Measurements from ENCODE around the gene KCNH2.

Gene KCNH2

DNA sequence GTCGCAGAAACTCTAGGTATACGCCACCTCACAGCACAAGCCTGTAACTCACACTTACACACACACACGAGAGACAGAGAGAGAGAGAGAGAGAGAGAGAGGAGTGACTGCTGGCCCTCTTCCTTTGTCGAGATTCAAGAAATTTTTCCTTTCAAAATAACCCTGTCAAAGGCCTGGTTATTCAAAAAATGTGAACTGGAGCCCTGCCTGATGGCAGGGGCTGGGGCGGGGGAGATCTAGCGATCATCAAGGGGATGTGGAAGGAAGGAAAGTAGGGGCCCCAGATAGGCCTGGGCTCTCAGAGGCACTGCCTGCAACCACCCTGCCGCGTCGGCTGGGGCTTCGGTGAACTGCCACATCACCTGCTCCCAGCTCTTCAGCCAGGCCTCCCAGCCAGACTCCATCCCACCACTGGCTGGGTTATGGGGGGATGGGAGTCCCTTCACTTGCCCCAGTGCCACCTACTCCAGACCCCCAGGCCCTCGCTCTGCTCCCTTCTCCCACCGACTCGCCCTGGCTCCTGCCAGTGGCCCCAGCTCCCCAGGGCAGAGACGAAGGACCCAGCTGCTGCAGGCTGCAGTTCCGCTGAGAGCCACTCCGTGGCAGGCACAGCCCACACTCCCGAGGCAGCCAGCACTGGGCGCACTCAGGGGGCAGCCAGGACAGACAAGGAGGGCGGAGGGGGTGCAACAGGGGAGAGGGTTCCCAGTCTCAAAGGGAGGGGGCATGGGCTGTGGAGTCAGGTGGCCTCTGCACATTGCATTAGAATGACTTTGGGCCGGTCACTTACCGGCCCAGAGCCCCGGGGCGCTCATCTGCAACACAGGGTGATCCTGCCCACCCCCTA, 15.3 kb downstream of the KCNH2 start:
- DNase-seq (ENCODE audit: low spot score) (peak; percentile 18), FAIRE-seq (no peak)

DNA sequence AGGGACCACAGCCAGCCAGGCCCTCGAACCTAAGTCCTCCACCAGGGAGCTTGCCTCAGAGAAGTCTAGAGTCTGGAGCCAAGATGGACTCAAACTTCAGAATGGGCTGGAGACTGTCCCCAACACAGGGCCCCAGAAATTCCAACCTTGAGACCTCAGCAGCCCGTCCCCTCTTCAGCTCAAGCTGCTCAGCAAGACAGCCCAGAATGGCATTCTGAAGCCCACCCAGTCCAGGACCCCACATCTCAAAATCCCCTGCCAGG, 15.9 kb downstream of the KCNH2 start:
- DNase-seq (ENCODE audit: low spot score): no peak

DNA sequence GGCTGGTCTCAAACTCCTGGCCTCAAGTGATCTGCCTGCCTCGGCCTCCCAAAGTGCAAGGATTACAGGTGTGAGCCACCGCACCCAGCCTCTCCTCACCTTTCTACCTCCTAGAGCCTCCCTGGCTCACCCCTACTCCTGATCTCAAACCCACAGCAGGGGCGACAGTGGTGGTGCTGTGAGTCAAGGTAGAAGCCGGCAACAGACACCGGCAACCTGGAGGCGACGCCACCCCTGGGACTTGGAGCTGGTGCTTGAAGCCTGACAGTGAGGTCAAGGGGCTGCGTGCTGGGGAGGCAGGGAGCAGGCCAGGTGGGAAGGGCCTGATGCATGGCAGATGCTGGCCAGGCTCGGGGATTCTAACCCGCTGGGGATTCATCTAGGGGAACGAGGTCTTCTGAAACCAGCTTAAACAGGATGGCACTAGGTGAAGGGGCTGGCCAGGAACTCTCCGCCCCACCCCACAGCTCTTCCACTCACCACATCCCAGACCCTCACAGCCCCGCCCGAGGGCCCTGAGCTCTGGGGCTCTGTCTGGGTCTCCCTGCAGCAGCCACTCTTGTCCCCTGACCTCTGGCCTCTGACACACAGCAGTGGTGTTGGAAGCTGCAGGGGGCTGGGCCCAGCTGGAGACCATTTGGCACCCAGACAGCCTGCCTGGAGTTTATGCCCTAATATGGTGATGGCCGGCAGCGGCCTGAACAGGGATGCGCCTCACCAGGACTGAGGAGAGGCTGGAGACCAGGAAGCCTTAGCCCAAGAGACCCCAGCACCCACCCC, 16.4 kb downstream of the KCNH2 start:
- FAIRE-seq (no peak), DNase-seq (ENCODE audit: low spot score) (no peak)

More for the DNA sequence above, 15.9 kb downstream of the KCNH2 start:
- no peak for FAIRE-seq

DNA sequence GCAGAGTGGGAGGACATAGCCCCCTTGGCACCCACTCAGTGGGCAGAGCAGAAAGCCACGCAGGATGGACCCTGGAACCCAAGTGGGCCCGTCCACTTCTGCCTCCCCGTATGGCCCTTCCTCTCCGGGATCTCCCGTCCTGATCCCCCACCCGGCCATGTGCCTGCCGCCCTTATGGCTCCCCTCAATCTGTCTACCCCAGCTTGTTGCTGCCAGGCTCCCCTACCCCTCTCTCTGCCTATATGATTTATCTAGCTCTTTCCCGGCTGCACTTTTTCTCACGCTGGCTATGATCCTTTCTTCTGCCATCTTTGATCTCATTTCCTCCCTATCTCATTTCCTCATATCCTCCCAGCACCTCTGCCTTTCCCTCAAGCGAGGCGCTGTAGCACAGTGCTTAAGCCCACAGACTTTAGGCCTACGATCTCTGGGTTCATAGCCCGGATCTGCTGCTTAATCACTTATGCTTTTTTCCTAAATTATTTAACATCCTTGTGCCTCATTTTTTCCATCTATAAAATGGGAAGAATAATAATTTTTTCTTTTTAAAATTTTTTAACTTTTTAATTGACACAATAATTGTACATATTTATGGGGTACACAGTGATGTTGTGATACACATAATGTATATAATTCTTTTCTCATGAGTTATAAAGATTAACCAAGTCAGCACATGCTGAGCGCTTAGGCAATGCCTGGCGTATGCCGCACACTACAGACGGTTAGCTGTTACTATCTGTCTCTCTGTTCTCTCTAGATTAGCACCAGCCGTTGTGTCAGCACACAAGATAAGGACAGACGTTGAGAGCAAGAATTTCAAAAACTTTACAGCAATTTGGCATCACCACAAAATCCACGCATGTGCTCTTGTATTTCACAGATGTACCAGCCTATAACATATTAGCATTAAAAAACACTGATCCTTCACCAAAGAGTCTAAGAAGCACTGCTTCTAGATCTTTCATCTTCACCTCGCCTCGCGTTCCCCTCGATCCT, 18.1 kb downstream of the KCNH2 start:
- FAIRE-seq (no peak), DNase-seq (ENCODE audit: low spot score) (no peak)

DNA sequence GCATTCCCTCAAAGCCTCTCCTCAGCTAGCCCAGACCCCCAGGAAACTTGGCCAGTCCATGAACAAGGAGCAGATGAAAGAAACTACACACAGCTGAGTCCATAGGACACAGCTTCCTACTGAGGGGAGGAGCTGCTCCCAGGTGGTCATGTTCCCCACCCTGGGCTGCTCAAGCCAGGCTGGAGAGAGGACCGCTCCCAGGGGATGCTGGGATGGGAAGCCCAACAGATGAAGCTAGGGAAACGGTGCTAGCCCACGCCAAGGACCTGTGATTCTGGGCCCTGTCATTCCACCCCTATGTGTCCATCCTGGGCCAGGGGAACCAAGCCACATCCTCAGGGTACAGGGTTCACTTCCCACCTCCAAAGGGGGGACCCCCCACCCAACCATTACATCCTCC, 19.0 kb downstream of the KCNH2 start:
- FAIRE-seq (no peak), DNase-seq (ENCODE audit: low spot score) (no peak)

DNA sequence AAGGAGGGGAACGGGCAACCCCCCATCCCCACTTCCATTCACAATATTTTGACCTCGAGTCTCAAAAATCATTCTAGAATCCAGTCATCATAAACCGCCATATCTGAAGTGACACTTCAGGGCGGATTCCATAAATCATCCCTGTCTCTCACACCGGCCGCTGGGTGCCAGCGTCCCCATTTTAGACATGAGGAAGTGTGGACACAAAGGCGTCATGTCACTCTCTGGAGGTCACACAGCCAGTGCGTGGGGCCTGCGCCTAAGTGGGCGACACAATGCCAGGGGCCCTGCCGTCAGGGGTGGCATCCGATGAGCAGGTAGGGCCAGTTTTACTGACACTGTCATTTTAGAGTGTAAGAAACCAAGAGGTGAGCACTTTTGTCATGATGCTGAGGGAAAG, 19.5 kb downstream of the KCNH2 start:
- FAIRE-seq (no peak), DNase-seq (ENCODE audit: low spot score) (no peak)

DNA sequence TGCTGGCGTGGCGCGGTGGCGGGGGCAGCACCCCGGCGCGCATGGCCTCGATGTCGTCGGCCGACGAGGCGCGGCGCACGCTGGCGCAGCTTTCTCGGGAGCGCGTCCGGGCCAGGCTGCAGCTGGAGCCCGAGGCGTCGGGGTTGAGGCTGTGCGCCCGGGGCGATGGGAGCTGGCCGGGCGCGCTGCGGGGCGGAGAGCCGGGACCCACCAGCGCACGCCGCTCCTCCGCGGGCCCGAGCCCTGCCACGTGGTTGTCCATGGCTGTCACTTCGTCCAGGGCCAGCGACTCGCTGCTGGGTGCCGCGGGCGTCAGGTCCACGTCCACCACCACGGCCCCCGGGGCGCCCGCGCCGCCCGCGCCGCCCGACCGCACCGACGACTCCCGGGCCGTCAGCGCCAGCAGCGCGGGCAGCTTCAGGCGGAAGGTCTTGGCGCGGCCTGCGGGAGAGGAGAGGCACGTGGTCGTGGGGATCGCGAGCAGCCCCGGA, 20.0 kb downstream of the KCNH2 start:
- DNase-seq (ENCODE audit: low spot score) (no peak), FAIRE-seq (no peak)

DNA sequence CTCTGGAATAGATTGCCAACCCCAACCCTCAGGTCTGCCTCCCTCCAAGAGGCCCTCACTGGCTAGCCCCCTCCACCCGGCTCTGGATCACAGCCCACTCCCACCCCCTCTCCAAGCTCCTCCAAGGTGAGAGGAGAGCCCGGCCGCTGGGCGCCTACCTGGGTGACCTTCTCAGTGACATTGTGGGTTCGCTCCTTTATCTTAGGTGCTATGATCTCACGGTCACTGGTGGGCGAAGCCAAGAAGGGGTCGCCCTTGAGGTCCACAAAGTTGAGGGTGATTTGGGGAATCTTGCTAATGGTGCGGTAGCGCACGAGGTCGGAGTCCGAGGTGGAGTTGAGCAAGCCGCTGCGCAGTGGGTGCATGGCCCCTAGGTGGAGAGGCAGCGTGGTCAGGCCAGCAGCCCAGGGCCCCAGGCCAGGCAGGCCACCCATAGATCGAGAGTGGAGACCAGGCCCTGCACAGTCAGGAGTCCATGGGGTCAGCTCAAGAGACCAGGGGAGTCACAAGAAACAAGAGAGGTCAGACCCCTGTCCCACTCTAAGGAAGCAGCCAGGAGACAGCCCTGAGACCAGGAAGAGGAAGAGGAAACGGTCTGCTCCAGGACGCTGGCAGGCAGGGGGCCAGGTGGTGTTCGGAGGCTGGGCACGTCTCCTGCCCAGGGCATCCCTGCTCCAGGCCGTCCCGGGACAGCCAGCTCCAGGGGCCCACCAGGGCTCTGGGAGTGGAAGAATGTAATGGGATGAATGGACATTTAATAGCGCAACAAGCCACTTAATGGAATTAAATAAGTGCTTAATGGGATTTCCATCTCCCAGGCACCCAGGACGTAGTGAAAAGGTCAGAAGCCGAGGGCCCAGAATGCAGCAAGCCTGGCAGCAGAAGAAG, 20.7 kb downstream of the KCNH2 start:
- no peak for DNase-seq (ENCODE audit: low spot score)
- FAIRE-seq: no peak

DNA sequence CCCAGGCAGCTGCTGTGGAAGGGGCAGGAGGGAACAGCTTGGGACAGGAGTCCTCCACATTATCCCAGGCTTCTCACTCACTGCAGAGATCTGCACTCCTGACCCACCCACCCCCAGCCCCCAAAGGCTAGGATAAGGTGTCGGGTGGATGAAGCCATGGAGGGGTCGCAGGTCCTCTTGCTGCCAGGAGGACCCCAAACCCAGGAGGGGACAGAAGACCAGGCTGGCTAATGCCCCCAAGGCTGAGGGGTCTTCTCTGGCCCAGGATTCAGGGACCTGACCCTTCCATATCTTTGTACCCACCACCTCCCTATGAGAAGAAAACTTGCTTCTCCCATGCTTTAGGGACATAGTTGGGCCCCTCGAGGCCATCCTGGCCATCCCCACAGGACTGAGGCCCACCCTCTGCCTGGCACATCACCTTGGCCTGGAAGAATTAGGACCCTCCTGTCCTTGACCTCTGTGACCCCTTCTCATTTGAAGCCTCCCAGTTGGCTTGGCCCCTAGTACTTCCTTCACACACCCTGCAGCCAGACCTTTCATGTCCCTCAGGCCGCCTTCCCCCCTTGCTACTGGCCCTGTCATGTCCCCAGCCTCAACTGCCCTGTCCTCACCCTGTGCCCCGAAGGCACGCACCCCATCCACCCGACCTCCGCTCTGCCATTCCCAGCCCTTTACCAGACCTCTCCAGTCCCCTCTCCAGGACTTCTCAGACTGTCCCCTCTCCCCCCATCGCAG, 21.6 kb downstream of the KCNH2 start:
- DNase-seq (ENCODE audit: low spot score): no peak
- no peak for FAIRE-seq

DNA sequence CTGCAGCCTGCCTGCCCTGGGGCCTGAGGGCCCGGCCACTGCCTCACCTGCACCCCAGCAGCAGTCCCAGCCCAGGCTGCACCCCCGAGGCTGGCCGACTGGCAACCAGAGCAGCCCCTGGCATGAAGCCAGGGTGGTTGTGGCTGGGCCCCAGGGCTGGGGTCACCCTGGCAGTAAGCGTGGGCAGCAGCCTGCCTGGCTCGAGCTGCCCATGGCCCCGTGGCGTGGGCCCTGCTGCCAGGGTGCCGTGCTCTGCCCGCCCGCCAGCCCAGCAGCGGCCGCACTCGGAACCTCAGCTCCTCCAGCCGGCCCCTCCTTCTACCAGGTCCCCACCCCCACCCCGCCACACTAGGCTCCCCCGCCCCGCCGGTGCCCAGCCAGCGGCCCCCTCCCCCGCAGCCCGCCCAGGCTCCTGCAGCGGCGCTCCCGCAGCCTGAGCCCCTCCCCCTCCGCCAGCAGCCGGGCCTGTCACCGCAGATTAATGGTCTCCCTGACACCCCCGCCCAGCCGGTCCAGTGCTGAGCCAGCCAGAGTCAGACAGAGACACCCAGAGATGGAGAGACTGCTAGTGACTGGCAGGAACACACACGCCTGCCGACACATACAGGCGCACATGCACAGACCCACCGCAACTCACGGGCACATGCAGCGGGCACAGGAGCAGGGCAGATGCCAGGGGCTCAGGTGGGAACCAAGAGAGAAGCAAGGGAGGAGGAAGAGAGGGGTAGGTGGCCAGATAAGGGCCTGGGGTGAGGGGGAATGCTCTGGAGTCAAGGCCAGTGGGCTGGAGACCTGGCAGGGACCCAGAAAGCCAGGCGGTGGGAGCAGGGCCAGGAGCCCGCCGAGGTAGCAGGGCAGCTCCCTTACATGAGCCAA, 22.4 kb downstream of the KCNH2 start:
- DNase-seq (ENCODE audit: low spot score) (peak; percentile 21), FAIRE-seq (no peak)

DNA sequence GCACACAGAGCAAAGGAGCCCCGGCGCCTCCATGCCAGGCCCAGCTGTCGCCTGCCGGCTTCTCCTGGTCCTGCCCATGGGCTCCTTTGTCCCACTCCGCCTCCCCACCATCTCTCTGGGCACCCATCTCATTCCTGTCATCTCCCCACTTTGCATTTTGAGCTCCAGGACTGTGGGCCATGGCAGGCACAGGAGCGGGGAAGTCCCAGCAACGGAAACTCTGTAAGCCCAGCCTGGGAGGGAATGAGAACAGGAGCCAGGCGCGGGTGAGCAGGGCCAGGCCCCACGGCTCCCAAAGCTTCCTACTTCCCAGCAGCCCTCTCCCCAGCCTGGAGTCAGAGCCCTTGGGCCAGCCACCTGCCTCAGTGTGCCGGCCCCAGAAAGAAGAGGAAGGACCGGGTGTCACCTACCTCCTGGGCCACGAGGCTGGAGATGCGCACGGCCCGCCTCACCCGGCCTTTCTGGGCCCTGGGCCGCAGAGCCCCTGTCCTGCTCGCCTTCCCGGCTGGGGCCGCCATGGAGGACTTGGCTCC, 23.1 kb downstream of the KCNH2 start:
- no peak for FAIRE-seq

DNA sequence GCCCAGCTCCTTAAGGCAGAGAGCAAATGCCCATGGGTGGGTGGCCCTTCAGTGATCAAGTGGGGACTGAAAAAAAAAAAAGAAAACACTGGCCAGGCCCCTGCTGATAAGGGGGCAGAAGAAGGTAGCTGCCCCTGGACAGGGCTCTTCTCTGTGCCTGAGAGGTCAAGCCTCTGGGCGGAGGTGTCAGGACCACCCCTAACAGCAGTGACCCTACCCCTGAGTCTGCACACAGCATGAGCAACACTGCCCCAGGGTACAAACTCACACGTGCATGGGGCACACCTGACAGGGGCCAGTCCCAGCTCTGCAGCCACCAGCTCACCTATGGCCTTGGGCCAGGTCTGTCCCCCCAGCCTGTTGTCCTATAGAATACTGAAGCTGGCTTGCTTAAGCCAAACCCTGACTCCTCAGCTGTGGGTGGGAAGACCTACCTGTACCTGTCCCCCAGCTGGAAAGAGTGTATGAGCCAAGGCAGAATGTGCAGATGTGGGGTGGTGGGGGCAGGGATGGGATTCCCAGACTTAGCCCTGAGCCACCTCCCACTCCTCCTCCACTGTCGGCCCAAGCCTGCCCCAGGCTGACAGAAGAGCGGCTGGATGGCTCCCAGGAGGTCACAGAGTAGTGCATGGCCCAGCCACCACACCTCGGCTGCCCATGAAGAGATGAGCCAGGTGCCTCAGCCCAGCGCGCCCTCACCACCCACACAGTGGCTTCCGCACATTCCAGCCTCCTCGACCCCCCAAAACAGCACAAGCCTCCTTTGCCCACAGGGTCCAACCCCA, 23.7 kb downstream of the KCNH2 start:
- DNase-seq (ENCODE audit: low spot score) (no peak), FAIRE-seq (no peak)

More for the DNA sequence above, 23.1 kb downstream of the KCNH2 start:
- no peak for DNase-seq (ENCODE audit: low spot score)

DNA sequence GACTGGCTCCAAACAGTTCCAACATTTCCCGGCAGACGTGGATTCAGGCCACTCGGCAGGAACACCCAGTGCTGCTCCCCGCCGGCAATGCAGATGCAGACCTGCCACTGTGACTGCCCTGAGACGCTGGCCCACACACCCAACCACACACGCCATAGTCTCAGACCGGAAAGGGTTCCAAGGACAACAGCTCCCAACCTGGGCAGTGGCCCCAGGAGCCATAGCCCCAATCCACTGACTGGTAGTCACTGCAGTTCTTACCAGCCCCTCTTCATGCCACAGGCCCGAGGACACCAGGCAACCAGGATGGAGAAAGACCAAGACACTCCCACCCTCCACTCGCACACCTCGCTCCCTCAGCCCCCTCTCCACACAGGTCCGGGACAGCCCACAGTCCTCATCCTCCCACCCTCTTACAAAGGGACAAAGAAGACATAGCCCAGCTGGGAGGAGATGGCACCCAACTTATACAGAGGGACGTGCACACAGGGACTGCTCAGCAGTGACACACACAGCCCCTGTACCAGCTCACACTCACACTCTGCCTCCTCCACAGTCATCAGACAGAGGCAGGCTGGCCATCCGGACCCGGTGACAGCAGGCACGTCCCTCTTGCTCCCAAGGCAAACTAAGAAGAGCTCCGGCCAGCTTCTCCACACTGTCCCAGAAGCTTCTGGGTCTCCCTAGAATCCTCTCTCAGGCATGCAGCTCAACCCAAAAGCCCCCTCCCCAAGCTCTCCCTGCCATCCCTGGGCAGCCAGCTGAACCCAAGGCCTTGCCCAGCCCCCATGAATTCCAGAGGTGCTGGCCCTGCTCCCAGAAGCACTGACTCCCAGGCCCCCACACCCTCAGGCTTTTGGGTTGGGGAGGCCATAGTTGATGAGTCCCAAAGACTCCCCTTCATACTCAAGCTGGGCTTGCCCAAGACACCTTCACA, 24.8 kb downstream of the KCNH2 start:
- DNase-seq (ENCODE audit: low spot score) (no peak), FAIRE-seq (no peak)

DNA sequence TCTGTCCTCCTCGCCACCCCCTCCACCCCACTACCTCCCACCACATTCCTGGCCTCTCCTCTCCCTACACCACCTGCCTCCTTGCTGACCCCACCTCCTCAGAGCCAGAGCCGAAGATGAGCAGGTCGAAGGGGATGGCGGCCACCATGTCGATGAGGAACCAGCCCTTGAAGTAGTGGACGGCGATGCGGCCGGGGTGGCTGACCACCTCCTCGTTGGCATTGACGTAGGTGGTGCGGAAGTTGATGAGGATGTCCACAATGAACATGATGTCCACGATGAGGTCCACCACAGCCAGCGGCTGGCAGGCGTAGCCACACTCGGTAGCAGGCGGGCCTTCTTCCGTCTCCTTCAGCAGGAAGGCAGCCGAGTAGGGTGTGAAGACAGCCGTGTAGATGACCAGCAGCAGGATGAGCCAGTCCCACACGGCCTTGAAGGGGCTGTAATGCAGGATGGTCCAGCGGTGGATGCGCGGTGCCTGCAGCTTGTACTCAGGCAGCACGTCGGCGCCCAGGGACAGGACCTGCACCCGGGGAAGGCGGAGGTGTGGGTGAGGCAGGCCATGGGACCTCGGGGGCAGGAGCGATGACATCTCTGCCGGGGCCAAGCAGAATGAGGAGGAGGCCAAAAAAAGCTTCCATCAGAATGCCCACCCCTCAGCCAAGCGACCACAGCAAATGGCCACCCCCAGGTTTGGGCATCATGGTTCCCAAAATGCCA, 25.6 kb downstream of the KCNH2 start:
- FAIRE-seq (no peak), DNase-seq (ENCODE audit: low spot score) (no peak)

DNA sequence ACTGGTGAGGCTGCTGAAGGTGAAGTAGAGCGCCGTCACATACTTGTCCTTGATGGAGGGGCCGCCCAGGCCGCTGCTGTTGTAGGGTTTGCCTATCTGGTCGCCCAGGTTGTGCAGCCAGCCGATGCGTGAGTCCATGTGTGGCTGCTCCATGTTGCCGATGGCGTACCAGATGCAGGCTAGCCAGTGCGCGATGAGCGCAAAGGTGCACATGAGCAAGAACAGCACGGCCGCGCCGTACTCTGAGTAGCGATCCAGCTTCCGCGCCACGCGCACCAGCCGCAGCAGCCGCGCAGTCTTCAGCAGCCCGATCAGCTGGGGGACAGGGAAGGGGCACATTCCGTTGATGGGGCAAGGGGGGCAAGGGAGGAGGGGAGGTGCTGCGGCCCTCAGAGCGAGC, 26.6 kb downstream of the KCNH2 start:
- FAIRE-seq: no peak
- no peak for DNase-seq (ENCODE audit: low spot score)

DNA sequence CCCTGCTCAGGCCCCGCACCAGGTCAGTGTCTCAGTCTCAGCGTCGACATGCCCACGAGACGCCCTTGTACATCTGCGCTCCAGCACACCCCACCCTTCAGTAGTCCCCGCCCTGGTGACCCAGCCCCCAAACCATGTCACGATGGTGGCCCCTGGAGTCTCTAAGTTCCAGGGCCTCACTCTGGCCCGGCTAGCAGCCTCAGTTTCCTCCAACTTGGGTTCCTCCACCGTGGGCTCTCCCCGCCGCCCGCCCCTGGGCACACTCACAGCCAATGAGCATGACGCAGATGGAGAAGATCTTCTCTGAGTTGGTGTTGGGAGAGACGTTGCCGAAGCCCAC, 27.0 kb downstream of the KCNH2 start:
- no peak for DNase-seq (ENCODE audit: low spot score)
- FAIRE-seq: no peak
